OCI-LY7 (cell line): Measurements from ENCODE around the gene ATXN1.
"Not testable (repeated sequence)": the region's sequence is repeated elsewhere in the genome, so short reads cannot be mapped to it uniquely, and the experiment has no call there.

Source experiments
- EZH2phosphoT487 ChIP-seq: fragments of 200-600 bp; sonication (generic); IDR thresholded peaks from 2 replicates; pipeline ENCODE4 v1.6.1; 2018; ENCODE audit warnings: low read depth, borderline replicate concordance, mild to moderate bottlenecking, mixed run types, antibody characterized with exemption, low read length, moderate library complexity, mixed read lengths
- TF ChIP-seq, protein P1 (sequence below): fragments of 200-600 bp; sonication (generic); conservative IDR thresholded peaks from 2 replicates; pipeline ENCODE4 v1.5.1; 2014; ENCODE audit warnings: mild to moderate bottlenecking, antibody characterized with exemption, low read length, moderate library complexity, mixed read lengths

DNA sequence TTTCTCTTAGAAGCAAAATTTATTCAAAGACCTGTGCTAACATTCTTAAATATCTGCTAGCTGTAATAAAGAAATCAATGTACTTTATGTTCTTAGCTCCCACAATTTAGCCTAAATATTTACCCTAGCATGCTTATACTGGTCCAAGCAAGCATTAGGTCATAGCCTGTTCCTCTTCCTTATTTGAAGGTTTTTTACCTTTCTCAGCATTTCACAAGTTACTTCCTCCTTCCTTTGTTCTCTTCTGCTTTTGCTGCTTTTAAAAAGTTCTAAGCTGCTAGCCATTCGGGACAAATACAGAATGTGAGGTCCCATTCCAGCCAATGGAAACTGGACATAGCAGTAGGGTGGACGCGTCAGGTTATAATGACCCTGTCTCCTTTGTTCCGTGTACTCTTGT lies 354.7 kb downstream of the ATXN1 start:
- TF ChIP-seq, protein P1, sequence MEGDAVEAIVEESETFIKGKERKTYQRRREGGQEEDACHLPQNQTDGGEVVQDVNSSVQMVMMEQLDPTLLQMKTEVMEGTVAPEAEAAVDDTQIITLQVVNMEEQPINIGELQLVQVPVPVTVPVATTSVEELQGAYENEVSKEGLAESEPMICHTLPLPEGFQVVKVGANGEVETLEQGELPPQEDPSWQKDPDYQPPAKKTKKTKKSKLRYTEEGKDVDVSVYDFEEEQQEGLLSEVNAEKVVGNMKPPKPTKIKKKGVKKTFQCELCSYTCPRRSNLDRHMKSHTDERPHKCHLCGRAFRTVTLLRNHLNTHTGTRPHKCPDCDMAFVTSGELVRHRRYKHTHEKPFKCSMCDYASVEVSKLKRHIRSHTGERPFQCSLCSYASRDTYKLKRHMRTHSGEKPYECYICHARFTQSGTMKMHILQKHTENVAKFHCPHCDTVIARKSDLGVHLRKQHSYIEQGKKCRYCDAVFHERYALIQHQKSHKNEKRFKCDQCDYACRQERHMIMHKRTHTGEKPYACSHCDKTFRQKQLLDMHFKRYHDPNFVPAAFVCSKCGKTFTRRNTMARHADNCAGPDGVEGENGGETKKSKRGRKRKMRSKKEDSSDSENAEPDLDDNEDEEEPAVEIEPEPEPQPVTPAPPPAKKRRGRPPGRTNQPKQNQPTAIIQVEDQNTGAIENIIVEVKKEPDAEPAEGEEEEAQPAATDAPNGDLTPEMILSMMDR = not testable (repeated sequence)
- TF ChIP-seq EZH2phosphoT487 = not testable (repeated sequence)
